Activated effector memory CD4-positive, alpha-beta T cell treated with Interleukin-2 at 50 U/mL for 16 hours (primary cell): Measurements from ENCODE around the gene RBMS3.
"Not testable (repeated sequence)": the region's sequence is repeated elsewhere in the genome, so short reads cannot be mapped to it uniquely, and the experiment has no call there.

Source experiments
- DNase-seq: peaks from one replicate; pipeline ENCODE4 v3.0.0-alpha.2; 2020

RBMS3 gene

DNA sequence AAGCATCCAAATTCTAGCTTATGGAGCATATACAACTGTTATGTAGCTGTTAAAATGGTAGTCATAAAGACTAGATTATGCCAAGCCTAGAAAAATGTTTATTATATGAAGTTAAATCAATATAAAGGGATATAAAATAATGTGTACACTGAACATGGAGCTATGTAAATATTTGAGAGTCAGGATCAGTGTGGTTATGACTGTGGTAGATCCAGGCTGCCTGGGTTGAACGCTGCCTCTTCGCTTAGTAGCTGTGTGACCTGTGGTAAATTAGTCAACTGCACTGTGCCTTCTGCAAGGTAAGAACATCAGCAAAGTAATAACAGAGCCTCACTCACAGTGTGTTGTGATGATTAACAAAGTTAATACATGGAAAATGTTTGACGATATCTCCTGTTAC, 212.2 kb downstream of the RBMS3 start:
- DNase-seq, result no peak

- DNase-seq, result no peak
These were observed 213.6 kb downstream of the RBMS3 start for GRCh38 chr3:29494305-29495036.

DNA sequence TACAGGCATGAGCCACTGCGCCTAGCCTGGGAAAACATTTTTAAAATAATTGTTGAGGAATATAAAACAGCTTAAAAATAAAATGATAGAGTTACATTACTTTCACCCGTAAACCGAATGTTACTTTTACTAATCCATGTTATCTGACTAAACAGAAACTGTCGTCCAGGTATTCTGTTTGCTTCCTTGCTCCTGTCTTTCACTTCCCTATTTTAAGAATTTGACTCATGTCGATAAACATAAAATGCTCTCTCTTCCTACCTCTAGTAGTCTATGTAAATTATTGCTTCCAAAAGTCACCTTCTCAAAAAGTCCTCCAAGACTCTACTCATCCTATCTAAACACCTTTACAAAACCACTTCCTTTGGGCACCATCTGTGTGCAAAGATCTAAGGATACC, 216.4 kb downstream of the RBMS3 start:
- no peak for DNase-seq

GRCh38 chr3:29502771-29503170, 221.9 kb downstream of the RBMS3 start:
- no peak for DNase-seq

- DNase-seq, result no peak
These were observed 222.4 kb downstream of the RBMS3 start for GRCh38 chr3:29503314-29503713.

GRCh38 chr3:29503958-29504357, 223.1 kb downstream of the RBMS3 start:
- DNase-seq, result no peak

GRCh38 chr3:29506502-29506901, 225.6 kb downstream of the RBMS3 start:
- DNase-seq, result no peak

- DNase-seq, result no peak
These were observed 230.8 kb downstream of the RBMS3 start for GRCh38 chr3:29511701-29512100.

- no peak for DNase-seq
These were observed 231.8 kb downstream of the RBMS3 start for GRCh38 chr3:29512641-29513040.

GRCh38 chr3:29513236-29513635, 232.4 kb downstream of the RBMS3 start:
- no peak for DNase-seq

- DNase-seq, result no peak
These were observed 233.3 kb downstream of the RBMS3 start for GRCh38 chr3:29514170-29514569.

DNA sequence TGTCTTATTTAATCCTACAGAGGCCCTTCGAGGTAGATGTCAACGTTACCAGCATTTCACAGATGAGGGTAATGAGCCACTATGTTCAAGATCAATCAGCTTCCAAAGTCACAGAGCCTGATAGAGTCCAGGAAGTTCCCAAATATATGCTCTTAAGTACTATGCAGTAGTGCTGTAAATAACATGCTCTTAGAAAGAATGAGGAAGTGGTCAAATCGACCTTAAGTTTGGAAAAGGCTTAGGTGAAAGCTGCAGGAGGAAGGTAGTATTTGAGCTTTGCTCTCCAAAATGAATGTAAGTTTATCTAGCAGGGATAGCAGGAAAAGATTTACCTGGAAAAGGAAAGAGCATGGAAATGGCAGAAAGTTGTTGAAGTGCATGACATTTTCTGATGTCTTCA, 234.0 kb downstream of the RBMS3 start:
- no peak for DNase-seq

DNA sequence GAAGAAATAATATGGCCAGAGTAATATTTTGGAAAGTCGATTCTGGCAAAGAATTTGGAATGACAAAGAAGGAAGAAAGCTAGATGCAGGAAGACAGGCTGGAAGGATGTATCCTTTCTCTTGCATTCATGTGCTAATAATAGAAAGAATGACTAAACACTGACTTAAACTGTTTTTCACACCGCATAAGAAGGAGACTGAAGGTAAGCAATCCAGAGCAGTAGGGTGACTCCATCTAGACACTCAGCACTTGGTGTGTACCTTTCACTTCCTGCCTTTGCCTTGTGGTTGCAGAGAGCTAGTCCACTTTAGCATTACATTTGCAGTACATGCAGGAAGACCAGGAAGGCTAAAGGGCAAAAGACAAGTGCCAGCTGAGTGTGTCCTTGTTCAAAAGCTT, 234.6 kb downstream of the RBMS3 start:
- DNase-seq, result no peak

DNA sequence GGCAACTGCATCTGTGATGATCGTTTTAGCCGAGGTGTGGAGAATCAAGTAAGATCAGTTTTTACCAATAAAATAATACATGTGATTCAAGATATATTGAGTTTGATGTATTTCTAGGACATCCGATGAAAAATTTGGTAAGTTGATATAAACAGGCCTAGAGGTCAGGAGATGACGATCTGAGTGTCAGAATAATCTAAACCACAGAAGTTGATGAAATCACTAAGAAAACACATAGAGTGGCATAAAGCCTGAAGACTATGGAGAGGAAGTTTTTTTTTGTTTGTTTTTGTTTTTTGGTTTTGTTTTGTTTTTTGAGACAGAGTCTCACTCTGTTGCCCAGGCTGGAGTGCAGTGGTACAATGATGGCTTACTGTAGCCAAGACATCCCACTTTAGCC, 235.3 kb downstream of the RBMS3 start:
- no peak for DNase-seq

- no peak for DNase-seq
These were observed 239.9 kb downstream of the RBMS3 start for GRCh38 chr3:29520764-29521163.

DNA sequence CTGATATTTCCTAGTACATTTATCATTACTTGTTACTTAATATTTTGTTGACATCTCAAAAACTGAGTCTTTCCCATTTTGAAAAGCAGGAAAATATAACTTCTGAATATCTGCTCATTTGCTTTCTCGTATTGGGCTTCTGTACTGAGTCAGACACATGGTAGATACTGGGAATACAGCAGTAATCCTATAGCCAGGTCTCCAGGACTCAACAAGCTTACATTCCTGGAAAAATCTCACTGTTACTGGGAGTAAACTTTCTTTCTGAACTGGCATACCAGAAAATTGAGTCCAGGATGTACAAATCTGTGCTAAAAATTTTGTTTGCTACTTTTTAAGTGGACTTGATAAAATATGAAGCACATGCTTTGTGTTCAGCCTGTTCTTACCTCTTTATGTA, 240.4 kb downstream of the RBMS3 start:
- DNase-seq, result no peak

DNA sequence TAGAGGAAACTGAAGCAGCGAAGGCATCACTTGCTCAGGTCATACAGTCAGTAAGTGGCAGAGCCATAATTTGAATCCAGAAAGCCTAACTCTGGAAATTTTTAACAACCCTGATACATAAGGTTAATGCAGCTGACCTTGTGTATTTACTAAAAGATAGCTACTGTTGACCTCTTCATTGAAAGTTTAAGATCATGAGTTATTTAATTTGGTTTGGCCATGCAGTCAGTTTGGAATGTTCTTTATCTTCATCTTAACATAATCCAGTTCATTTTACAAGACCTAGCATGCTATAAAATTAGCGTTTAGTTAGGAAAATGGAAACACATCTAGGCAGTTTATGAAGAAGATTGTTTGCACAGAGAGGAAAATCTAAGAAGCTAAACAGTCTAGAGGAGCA, 240.9 kb downstream of the RBMS3 start:
- DNase-seq, result no peak

DNA sequence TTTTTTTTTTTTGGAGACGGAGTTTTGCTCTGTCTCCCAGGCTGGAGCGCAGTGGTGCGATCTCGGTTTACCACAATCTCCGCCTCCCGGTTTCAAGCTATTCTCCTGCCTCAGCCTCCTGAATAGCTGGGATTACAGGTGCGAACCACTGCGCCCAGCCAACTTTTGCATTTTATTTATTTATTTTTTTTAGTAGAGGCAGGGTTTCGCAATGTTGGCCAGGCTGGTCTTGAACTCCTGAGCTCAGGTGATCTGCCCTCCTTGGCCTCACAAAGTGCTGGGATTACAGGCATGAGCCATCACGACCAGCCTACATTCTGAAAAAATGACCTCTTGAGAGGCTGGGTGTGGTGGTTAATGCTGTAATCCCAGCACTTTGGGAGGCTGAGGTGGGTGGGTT, 243.6 kb downstream of the RBMS3 start:
- not testable (repeated sequence) for DNase-seq

DNA sequence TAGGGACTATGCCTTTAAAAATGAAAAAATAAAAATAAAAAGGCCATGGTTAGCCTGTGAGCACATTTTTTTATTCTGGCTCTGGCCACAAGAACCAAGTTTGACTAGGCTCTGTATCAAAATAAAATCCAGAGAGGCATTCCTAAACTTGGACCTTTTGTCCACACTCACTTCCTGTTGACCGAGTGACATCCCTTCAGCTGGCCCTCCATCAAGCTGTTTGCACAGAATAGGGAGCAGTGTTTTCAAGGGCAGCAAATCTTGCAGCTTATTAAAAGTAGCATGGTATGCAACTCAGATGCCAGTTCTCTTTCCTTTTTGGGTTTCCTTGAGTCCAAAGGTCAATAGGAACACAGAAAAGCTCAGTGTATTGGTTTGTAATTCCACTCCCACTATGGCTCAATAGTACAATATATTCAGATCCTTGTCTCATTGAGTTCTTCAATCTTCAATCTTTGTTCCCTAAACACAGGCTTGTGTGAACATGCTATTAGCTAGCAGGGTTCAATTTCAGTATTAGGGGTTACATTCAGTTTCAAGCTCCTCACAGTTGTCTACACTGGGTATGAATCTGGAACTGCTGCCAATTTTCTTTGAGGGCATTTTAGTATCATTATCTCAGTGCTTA, 244.5 kb downstream of the RBMS3 start:
- no peak for DNase-seq

DNA sequence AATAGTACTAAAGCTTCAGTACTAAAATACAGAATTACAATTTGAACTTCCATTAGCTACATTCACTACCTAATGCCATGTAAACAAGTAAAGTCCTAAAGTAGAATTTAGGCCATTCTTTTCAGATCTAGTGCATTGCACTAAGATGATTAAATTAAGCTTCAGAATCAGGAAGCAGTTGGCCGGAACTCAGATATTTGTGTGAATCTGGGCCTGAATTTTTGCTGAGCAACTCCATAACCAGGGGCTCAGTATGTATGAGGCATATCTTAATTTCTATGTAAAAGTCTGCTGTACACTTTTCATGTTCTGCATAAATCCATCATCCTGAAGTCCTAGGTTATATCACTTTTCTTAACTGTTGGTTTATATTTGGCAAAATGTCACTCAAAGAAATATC, 246.4 kb downstream of the RBMS3 start:
- no peak for DNase-seq

GRCh38 chr3:29531644-29532043, 250.8 kb downstream of the RBMS3 start:
- DNase-seq, result no peak

DNA sequence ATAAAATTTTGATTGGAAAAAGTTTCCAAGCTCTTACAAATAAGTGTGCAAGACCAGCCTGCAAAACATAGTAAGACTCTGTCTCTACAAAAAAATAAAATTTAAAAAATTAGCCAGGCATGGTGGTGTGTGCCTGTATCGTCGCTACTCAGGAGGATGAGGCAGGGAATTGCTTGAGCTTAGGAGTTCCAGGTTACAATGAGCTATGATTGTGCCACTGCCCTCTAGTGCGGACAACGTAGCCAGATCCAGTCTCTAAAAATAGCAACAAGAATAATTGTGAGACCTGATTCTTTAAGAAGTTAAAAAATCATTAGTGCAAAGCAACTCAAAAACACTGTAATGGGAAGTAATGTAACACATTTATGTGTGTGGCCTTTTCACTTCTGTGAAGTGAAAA, 251.6 kb downstream of the RBMS3 start:
- DNase-seq, result no peak

GRCh38 chr3:29534006-29534405, 253.1 kb downstream of the RBMS3 start:
- DNase-seq, result no peak

DNA sequence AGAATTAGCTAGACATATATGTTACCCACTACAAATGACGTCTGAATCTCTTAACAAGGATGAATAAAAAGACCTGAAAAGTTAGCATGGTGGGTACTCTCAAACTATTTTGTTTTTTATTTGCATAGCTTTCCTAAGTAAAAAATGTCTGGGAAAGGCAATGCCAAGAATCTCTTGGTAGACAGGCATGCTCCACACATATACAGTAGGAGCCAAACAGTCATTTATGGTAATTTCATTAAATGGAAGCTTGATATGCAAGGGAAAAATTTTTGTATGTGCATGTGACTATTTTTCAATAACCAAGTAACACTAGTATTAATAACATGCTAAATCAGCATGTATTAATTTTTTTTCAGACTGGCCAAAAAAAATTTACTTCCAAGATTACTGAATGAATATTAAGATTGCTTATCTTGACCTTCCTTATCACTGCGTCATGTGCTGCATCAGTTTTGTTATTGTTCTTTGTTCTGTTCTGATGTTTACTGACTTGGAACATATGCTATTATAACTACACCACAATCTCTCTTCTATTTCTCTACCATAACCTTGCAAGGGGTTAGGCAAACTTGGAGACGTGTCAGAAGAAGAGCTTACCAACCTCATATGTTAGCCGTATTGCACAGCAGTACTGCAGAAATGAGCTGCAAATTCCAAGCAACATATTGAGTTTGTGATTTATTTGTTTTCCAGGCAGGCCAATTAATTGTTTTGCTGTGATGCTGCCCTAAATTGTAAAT, 255.3 kb downstream of the RBMS3 start:
- DNase-seq, result no peak
